AG09309 (cell line): ENCODE results near the gene PRKRIP1.

Experiments used
- DNase-seq: peaks from one replicate; pipeline ENCODE4 v3.0.0-alpha.2; 2010; ENCODE audit warnings: low read depth
- H3K4me3 ChIP-seq: 2 replicates; pipeline ENCODE4 v1.5.1; 2011; ENCODE audit warnings: mild to moderate bottlenecking, low read depth, low read length, moderate library complexity; ENCODE audit not compliant: control insufficient read depth
- TF ChIP-seq, protein P1 (sequence below): IDR thresholded peaks from 2 replicates; pipeline ENCODE4 v1.5.1; 2011; ENCODE audit warnings: mild to moderate bottlenecking, low read depth, low read length, inconsistent platforms; ENCODE audit not compliant: insufficient read depth, control insufficient read depth; ENCODE audit errors: missing control alignments

The PRKRIP1 gene

DNA sequence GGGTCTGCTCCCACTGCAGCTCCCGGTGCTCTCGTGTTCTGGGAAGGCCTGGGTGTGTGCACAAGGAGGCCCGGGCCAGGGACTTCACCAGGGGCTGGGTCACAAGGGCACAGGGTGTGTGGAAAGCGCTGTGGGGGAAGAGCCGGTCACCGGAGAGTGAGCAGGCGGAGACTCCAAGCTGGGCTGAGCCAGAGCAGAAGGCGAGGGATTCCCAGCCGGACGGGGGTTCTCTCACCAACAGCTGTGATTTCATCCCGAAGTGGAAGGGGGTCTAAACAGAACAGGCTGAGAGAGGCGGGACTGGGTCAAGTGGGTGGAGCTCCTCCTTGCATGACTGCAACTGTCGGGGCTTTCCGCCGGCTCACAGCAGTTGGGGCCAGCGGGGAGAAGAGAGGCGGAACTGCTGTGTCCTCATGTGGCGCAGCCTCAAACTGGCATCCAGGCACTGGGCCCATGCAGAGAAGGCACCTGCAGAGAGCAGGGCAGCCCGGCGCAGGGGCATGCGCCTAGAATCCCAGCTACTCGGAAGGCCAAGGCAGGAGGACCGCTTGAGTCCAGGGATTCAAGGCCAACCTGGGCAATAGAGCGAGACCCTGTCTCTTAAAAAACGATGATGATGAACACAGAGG is 29.6 kb downstream of the PRKRIP1 start:
- no peak for DNase-seq
- no peak overlapping the region for H3K4me3 ChIP-seq
- TF ChIP-seq, protein P1, sequence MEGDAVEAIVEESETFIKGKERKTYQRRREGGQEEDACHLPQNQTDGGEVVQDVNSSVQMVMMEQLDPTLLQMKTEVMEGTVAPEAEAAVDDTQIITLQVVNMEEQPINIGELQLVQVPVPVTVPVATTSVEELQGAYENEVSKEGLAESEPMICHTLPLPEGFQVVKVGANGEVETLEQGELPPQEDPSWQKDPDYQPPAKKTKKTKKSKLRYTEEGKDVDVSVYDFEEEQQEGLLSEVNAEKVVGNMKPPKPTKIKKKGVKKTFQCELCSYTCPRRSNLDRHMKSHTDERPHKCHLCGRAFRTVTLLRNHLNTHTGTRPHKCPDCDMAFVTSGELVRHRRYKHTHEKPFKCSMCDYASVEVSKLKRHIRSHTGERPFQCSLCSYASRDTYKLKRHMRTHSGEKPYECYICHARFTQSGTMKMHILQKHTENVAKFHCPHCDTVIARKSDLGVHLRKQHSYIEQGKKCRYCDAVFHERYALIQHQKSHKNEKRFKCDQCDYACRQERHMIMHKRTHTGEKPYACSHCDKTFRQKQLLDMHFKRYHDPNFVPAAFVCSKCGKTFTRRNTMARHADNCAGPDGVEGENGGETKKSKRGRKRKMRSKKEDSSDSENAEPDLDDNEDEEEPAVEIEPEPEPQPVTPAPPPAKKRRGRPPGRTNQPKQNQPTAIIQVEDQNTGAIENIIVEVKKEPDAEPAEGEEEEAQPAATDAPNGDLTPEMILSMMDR = no peak

DNA sequence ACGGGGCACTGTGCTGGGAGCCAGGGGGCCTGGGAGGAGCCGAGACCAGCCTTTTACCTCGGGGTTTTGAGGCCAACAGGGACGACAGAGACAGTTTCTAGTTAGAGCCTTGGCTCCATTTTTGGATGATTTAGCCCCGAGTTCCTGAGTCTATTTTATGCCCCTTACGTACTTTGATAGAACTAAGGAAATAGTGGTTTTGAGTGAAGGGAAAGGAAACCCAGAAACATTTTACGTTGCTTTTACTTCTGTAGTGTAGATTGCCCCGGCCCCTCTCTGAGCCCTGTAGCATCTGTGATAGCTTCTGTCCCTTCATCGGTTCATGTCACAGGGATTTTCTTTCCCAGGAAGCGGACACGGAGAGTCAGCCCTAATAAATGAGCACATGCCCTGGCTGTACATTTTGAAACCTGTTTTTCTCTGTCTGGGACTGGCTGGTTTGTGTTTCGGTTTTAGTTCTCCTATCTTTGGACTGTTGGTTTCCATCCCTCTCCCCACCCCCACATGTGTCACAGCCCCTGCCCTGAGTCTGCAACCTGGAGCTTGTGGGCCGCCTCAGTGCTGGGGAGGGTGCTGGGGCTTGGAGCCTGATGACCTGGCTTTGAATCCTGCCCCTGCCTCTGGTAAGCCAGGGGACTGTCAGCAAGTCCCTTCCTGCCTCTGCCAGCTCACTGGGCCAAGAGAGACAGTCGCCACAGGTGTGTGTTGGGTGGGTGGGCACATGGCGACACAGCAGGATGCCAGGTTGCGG is 30.3 kb downstream of the PRKRIP1 start:
- H3K4me3 ChIP-seq = no peak overlapping the region
- no peak for DNase-seq
- TF ChIP-seq, protein P1 = no peak

DNA sequence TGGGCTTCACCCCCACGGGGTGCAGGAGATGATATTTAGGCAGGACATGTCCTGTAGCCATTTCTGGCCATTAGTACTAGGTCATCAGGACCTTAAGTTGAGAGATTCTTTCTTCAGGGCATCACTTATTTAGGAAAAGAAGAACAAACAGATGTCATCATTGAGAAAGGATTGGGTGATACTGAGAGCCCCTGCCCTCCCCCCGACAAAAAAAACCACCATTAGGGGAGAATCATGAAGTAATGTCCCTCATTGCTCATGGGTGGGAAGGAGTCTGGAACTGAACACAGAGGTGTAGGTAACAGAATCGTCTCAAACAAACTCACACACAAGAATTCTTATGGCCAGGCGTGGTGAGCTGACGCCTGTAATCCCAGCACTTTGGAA is 30.8 kb downstream of the PRKRIP1 start:
- TF ChIP-seq, protein P1 = no peak
- no peak overlapping the region for H3K4me3 ChIP-seq
- DNase-seq = no peak

DNA sequence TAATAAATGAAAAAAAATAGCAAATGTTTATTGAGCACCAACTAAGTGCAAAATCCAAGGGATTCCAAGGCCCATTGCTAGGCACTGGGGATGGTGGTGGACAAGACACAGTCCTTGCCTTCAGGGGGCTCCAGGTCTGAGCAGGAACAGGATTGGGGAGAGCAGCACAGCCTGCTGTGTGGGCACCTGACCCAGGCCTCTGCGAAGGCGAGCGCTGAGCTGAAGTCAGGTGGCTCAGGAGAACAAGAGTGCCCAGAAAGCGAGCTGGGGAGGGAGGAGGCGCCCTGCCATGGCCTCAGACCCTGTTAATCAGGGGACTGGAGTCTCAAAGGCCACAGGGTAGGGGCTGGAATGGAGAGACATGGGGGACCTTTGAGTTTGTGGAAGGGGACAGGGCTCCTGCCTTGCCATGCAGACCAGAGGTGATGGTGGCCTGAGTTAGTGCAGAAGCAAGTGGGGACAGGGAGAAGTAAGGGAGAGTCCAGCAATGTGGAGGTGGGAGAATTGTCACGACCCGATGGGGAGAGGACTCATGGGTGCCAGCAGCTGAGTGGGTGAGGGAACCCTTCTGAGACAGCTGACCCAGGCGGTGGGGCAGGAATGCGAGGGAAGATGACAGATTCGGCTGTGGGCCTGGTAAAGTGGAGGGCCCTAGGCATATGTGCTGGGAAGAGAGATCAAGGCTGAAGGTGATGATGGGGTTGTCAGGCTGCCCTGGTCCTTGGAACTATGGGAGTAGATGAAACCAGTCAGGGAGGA is 33.2 kb downstream of the PRKRIP1 start:
- TF ChIP-seq, protein P1 = no peak
- H3K4me3 ChIP-seq = no peak overlapping the region
- no peak for DNase-seq

DNA sequence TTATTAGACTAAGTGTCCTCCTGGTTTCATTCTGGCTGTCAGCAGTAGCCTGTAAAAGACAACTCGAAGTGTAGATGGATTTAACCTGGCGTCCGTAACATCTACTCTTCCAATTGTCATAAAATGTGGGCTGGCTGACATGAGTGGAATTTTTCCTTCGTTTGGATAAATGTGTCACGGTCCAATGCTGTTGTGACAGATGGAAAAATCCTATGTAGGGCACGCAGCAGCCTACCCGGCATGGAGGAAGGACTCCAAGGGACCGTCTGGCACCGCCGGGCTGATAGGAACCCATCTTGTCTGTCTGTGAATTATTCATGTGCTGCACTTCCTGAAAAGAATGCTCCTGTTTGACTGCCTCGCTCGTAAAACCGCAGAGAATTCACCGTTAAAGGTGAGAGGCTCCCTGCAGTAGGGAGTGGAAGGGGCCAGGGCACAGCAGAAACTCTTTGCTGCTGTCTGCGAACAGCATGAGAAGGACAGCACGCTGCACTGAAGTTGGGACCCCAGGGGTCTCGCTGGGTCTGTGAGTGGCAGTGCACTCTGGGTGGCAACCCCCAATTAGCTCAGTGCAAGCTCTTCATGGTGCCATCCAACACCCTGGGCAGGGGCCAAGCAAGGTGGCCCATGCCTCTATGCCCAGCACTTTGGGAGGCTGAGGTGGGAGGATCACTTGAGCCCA is 35.6 kb downstream of the PRKRIP1 start:
- no peak for DNase-seq
- TF ChIP-seq, protein P1 = no peak
- H3K4me3 ChIP-seq = no peak overlapping the region

DNA sequence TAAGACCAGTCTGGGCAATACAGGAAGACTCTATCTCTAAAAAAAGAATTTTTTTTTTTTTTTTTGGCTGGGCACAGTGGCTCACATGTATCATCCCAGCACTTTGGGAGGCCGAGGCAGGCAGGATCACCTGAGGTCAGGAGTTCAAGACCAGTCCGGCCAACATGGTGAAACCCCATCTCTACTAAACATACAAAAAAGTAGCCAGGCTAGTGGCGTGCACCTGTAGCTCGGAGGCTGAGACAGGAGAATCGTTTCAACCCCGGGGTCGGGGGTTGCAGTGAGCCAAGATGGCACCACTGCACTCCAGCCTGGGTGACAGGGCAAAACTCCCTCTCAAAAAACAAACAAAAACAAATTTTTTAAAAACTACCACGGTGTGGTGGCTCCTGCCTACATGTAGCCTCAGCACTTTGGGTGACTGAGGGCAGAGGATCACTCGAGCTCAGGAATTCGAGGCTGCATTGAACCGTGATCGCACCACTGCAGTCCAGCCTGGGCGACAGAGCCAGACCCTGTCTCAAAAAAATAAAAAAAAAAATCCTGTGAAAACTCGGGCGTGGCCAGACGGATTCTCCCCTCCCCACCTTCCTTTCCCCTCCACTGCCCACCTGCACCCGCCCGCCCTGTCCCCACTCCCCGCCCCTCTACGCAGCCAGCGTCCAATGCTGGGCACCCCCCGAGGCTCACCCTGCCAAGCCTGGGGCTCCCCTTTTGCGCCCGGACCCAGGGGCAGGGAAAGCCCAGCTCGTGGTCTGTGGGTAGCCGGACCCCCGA is 36.5 kb downstream of the PRKRIP1 start:
- no peak for DNase-seq
- peak overlapping the region; percentile 76 for H3K4me3 ChIP-seq
- TF ChIP-seq, protein P1 = no peak
